Stimulated activated CD8-positive, alpha-beta memory T cell treated with anti-CD3 and anti-CD28 coated beads, Interleukin-7, amount 100 ng/mL, for 24 hours (primary cell): ENCODE measurements around the gene SSTR5.
"Not testable (repeated sequence)": the region's sequence is repeated elsewhere in the genome, so short reads cannot be mapped to it uniquely, and the experiment has no call there.

Experiments
- DNase-seq: peaks from one replicate; pipeline ENCODE4 v3.0.0-alpha.2; 2020; ENCODE audit warnings: low read depth

Gene SSTR5

DNA sequence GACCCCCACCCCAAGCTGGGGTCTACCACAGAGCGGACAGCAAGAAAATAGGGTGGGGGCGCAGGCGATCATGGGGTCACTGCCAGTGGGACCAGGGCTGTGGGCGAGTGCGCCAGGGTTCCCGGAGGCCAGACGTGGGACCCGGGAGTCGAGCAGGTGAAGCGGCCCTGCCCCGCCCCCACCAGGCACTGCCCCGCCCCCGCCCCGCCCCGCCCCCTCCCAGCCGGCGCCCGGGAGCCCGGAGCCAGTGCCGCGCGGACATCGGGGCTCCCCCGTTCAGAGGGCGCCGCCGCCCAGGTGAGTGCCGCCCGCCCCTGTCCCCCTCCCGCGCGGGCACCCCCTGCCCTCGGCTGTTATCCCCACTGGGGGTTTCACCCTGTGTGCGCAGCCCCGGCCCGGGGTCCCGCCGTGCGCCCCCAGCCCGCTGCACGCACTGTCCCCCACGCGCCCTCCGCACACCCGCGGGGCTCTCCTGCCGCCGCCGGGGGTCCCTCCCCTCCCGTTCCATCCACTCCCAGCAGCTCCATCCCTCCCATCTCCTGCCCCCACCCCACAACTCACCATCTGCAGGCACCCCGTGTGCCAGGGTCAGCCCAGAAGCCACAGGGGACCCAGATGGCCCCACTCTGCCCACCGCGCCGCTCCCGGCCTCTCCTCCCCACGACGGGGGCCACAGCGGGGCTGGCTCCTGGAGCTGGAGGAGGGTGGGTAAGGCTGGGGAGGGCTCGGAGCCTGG, at the start of gene SSTR5:
Gene SSTR5, plus strand, starts transcription at position 222 of the 736 bp plus-strand sequence. CDS start 6,122 bp downstream, outside the sequence.
- no peak for DNase-seq

DNA sequence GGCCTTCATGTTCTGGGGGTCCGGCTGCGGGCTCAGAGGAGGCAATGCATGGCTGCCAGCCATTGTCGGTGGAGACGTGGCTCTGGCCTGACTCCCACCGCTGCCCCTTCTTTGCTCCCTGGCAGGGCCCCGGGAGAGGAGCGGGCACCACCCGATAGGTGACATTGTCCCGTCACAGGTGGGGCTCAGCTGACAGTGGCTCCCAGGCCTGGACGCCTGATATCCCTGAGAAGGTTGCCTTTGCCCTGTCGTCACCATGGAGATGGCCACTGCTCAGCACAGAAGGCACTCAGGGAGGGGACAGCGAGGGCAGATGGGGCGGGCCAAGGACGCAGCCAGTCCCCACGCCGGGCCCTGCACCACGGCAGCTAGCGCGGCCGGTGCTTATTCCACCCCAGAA, 48.4 kb upstream of the SSTR5 start:
- no peak for DNase-seq

DNA sequence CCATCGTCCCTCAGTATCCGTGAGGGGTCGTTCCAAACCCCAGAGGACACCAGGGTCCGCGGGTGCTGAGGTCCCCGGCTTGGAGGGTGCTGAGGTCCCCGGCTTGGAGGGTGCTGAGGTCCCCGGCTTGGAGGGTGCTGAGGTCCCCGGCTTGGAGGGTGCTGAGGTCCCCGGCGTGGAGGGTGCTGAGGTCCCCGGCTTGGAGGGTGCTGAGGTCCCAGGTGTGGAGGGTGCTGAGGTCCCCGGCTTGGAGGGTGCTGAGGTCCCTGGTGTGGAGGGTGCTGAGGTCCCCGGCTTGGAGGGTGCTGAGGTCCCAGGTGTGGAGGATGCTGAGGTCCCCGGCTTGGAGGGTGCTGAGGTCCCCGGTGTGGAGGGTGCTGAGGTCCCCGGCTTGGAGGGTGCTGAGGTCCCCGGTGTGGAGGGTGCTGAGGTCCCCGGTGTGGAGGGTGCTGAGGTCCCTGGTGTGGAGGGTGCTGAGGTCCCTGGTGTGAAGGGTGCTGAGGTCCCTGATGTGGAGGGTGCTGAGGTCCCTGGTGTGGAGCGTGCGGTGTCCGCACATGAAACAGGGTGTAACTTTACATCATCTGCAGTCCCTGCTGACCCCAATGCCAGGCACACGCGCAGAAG, 47.3 kb upstream of the SSTR5 start:
- DNase-seq, result not testable (repeated sequence)

DNA sequence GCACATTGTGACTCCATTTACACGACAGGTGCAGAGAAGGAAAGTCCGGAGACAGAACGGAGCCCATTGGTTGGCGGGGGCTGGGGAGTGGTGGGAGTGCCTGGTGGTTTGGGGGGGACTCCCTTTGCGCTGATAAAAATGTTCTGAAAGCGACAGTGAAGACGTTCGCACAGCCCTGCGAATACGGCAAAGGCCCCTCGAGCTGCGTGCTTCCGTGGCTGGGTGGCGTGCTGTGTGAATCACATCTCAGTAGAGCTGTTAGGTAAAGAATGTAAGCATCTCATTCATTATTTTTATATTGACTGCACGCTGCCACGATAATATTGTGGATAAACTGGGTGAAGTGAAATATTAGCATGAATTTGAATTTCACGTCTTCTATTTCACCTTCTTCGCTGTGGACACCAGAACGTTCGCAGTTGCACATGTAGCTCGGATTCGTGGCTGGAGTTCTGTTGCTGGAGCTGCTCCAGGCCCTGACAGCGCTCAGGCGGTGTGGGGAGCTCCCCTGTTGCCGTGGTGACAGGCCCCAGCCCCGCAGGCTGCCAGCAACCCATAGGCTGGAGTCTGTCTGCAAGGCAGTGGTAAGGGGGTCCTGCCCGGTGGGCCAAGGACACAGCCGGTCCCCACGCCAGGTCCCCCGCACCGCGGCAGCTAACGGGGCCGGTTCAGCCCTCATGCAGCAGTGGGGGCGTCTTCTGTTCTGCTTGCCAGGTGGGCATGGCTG, 46.3 kb upstream of the SSTR5 start:
- DNase-seq, result no peak

DNA sequence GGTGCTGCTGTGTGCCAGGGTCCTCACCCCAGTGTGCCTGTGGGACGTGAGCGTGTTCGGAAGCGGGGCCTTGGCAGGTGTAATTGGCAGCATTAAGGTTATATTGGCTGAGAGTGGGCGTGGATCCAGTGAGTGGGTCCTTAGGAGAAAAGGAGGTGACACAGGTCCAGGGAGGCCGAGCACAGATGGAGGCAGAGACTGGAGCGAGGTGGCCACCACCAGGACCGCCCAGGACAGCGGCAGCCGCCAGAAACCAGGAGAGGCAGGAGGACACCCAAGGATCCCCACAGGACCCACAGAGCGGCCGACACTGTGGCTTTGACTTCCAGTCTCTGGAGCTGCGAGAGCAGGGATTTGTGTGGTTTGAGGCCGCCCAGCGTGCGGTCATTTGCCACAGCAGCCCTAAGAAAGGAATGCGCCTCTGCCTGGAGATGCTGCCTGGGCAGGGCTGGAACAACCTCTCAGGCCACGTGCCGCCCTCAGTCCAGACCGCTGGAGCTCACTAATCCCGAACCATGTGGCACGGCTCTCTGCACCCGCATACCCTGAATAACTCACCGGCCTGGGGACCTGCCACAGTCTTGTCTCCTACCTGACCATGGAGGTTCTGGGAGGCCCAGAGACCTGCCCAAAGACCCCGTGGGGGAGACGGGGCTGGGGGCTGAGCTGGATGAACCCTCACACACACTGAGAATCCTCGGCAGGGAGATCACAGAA, 45.6 kb upstream of the SSTR5 start:
- no peak for DNase-seq

DNA sequence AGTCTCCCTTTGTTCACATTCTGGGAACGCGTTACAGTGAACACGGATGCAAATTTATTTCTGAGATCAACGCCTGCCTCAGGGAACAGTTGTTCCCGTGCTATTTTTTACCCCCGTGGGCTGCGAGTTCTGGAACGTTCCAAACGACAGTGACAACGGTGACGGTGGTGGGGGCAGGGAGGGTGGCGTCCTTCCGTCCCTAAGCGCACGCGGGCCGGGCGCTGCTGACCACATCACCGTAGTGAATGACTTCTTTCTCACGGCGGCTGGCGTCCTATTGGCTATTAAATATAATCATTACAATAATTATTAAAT, 45.1 kb upstream of the SSTR5 start:
- DNase-seq, result no peak

DNA sequence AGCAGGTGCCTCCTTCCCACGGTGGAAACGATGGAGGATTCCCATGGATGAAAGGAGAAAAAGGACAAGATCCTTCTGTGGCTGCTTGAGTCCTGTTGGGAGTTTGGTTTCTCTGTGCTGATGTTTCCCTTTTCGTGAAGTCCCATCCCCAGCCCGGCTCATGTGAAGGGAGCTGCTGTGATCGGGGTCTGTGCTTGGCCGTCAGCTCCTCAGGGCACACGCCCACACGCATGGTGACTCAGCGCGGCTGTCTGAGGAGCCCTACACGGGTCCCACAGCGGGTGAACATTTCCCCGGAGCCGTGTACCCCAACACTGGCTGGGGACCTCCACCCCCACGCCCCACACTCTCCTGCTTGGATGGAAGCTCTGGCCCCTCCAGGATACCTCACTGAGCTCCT, 44.5 kb upstream of the SSTR5 start:
- DNase-seq, result no peak

DNA sequence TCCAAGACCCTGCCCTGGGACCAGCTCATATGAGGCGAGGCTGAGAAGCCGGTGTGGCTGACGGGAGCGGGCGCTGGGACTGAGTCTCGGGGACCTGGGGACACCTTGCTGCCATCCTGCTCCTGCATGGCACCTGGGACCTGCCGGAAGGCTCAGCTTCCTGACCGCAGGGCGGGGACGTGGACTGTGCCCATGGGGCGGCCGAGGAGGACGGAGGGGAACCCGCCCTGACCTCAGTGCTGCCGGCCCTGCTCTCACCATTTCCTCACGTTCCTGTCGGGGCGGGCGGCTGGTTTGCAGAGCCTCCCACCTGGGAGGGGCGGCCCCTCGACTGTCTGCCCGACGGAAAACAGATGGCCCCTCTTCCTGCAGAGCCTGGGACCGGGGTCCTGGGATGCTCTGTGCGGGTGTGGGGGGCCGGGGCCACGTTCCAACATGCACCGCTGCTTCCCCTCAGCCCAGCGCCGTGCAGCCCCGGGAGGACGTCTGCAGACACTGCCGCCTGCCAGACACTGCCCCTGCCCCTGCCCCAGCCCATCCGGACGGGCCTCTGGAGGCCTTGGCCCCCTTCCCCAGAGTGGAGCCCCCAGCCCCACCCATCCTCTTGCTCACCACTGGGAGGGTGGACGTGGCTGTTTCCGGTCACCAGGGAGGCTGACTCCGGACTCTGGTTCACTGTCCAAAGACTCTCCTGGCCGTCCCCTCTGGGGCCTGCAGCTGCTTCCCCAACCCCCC, 43.9 kb upstream of the SSTR5 start:
- no peak for DNase-seq

DNA sequence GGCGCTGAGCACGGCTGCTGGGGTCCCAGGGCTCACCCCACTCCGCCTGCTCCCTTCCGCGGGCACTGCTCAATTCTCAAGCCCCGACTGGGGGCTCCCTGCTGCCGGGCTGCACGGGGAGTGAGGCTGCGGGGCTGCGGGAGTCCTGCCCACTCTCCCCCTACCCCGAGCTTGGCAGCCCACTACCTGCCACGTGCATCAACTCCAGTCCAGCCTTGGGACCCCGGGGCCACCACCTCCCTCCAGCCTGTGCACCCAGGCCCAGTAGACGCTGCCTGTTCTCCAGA, 43.3 kb upstream of the SSTR5 start:
- no peak for DNase-seq

DNA sequence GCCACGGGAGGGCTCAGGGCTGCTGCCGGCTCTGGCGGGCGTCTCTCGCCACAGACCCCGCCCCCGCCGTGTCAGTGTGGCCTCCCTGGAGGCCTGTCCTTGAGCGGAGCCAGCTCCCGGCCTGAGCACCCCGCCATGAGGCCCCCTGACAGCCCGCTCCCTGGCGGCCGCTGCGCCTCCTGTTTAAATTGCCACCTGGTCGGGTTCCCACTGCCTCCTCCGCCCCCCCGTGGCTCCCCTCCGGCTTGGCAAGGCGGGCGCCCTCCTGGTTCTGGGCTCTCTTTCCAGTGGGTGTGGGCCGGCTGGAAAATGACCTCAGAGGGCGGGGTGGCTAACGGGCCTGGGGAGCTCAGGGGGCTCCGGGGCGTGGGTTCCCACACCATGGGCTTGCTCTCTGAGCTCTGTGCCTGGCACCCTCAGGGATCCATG, 42.1 kb upstream of the SSTR5 start:
- DNase-seq, result no peak

DNA sequence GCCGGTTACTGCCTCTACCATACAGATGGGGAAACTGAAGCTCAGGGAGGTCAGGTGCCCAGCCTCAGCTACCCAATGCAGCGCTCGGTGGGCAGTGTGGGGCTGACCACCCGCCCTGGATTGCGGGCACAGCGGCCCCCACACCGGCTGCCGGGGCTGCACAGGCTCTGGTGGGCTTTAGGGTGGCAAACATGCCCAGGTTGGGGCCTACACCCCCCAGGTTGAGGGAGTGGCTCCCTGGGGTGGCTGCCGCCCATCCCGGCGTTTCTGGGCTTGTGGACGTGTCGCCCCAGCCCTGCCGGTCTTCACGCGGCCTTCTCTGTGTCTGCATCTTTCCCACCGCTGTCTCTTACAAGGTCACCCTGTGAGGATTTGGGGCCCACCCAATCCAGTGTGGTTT, 40.9 kb upstream of the SSTR5 start:
- no peak for DNase-seq

DNA sequence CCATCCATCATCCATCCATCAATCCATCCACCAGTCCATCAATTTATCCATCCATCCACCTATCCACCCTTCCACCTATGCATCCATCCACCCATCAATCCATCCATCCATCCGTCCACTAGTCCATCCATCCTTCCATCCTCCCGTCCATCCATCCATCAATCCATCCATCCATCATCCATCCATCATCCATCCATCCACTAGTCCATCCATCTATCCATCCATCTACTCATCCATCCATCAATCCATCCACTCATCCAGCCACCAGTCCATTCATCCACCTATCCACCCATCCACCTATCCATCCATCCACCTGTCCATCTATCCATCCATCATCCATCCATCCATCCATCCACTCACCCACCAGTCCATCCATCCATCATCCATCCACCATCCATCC, 39.9 kb upstream of the SSTR5 start:
- no peak for DNase-seq

DNA sequence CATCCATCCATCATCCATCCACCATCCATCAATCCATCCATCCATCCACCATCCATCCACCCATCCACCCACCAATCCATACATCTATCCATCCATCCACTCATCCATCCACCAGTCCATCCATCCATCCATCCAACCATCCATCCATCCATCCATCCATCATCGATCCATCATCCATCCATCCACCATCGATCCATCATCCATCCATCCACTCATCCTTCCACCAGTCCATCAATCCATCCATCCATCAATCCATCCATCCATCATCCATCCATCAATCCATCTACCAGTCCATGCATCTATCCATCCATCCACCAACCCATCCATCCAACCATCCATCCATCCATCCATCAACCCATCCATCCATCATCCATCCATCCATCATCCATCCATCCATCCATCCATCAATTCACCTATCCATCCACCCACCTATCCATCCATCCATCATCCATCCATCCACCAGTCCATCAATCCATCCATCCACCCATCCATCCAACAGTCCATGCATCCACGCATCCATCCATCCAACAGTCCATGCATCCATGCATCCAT, 39.3 kb upstream of the SSTR5 start:
- DNase-seq, result no peak

DNA sequence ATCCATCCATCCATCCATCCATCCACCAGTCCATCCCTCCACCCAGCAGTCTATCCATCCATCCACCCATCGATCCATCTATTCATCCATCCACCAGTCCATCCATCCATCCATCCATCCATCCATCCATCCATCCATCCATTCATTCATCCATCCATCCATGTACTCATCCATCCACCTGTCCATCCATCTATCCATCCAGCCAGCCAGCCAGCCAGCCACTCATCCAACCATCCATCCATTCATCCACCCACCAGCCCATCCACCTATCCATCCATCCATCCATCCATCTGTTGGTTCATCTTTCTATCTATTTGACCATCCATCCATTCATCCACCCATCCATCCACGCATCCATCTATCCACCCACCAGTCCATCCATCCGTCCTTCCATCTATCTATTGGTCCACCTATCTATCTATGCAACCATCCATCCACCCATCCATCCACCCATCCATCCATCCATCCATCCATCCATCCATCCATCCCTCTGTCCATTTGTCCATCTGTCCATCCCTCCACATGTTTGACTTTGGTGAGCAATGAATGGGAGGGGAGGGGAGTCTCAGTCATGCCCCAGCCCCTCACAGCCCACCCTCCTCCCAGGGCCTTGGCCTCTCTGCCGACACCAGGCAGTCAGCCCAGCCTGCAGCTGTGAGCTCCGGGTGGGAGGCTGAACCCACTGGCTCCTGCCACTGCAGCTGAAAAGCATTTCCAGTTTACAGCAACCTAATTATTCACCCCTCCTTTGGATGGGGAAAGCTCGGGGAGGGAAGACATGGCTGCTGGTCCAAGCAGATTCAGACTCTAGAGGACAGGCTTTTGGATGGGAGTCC, 38.1 kb upstream of the SSTR5 start:
- no peak for DNase-seq

DNA sequence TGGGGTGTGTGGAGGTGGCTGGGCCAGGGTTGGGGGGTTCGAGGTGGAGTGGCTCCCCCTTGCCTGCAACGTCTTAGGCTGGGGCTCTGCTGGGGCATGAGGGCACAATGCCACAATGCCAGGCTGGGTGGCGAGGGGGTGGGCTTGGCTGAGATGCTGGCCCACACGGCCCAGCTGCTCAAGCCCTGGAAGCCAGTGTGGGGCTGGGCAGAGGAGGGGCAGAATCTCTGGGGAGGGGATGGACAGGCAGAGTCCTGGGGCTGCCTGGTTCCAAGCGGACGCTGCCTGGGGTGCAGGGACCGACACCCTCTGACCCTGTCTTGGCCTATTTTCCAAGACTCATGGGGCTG, 37.5 kb upstream of the SSTR5 start:
- no peak for DNase-seq

DNA sequence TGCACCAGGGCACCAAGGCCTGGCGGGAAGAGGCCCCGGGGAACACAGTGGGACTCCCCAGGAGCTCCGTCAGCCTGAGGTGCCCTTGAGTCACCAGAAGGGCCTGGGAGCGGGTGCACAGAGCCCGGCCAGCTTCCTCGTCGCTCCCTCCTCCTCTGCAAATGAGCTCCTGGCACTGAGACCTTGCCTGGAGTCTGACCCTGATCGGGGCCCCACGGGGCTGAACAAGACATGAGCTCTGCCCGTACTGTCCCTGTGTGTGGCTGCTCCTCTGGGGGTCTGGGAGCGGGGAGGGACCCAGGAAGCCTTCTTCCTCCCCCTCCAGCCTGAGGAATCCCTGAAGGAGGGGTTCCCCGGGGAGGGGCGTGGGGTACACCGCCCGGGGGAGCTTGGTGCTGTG, 36.4 kb upstream of the SSTR5 start:
- no peak for DNase-seq

DNA sequence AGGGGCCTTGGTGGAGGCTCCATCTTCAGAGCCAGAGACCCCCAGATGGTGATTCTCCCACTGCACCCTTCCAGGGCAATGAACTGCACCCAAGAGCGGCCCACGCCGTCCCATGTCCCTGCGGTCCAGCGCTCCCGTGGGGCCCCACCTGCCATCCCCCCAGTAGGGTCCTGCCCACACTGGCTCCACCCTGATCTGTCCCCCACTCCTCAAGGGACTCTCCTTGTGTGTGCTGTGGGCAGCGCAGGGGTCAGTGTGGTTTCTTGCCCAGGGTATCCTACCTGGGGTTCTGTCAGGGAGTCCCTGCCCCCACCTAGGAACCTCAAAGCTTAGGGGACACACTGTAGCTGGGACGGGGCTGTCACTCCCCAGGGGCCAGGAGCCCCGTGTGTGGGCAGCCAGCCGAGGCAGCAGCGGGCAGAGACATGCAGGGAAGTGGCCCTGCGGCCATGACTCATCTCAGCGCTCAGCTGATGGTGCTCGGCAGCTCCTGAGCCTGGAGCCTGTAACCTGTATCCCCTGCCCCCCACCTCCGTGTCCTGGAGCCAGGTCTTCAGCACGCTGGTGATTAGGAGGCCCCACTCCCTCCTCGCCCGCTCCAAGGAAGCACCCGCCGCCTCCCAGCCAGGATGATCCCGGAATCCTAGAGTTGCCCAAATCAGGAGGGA, 35.7 kb upstream of the SSTR5 start:
- DNase-seq, result no peak

DNA sequence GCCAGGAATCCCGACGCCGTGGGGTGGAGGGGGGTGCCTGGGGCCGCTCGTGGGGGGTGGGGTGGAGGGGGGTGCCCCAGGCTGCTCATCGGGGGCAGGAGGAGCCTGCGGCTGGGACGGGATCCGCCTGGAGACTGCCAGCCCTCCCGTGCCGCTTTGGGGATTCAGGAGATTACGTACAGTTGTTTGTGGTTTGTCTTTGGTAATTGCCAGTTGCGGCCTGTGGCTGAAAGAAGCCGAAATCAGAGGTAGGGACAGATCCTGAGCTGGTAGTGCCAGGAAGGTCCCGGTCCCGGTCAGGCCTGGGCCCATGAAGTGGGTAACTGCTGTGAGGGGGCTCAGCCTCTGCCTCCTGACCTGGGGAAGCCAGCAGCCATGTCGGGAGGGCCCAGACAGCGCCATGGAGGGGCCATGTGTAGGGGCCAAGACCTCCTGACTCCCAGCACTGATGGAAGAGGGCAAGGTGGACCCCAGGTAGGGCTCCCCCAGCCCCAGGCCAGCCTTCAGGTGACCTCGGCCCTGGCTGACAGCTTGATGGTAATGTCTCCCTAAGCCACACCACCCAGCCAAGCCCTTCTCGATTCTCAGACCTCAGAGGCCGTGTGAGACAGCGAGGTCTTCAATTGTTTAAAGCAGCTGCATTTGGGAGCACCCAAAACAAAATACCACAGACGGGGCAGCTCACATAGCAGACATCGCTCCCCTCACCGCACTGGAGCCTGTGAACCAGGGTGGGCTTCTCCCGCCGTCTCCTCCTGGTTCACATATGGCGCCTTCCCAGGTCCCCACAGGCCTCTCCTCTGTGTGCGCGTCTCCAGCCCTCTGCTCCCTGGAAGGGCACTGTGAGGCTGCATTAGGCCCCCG, 34.9 kb upstream of the SSTR5 start:
- DNase-seq, result no peak

DNA sequence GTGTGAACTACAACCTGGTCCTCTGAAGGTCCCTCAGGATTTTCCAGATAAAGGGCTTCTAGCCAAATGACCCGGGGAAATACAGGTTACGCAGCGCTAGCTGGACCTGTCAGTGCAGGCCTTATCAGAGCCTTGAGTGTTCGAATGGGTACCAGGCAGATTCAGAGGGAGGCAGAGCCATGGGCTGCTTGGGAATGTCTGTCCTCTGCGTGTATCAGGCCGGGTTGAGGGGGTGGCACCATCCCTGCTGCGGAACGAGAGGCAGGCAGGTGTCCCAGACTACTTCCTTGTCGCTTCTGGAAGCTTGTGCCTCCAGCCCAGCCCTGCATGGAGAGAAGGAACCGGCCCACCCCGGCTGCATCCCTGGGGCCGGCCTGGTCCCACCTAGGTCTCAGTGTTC, 33.6 kb upstream of the SSTR5 start:
- DNase-seq, result no peak

DNA sequence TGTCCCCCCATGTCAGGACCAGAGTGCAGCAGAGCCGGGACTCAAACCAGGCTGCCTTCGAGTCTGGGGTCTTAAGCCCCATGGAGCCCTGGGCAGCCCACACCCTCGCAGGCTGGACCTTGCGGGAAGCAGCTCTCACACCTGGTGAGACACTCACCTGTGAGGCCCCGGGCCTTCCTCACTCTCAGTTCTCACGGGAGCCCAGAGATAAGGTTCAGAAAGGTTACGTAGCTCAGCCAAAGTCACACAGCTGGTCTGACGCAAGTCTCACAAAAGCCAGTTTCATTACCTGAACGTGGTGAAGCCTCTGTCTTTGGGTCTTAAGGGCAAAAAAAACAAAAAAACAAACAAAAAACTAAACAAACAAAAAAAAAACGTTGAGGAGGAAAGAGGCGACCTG, 32.8 kb upstream of the SSTR5 start:
- no peak for DNase-seq
